ENCODE measurements around the gene PNMT.

The PNMT gene, protein sequence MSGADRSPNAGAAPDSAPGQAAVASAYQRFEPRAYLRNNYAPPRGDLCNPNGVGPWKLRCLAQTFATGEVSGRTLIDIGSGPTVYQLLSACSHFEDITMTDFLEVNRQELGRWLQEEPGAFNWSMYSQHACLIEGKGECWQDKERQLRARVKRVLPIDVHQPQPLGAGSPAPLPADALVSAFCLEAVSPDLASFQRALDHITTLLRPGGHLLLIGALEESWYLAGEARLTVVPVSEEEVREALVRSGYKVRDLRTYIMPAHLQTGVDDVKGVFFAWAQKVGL

GRCh38 chr17:39667945-39668924, at the start of gene PNMT:
PNMT (plus strand) TSS chr17:39668453; CDS start chr17:39668476, 23 bp downstream.
- peak; percentile 82 for DNase-seq (ENCODE audit: low spot score)

DNA sequence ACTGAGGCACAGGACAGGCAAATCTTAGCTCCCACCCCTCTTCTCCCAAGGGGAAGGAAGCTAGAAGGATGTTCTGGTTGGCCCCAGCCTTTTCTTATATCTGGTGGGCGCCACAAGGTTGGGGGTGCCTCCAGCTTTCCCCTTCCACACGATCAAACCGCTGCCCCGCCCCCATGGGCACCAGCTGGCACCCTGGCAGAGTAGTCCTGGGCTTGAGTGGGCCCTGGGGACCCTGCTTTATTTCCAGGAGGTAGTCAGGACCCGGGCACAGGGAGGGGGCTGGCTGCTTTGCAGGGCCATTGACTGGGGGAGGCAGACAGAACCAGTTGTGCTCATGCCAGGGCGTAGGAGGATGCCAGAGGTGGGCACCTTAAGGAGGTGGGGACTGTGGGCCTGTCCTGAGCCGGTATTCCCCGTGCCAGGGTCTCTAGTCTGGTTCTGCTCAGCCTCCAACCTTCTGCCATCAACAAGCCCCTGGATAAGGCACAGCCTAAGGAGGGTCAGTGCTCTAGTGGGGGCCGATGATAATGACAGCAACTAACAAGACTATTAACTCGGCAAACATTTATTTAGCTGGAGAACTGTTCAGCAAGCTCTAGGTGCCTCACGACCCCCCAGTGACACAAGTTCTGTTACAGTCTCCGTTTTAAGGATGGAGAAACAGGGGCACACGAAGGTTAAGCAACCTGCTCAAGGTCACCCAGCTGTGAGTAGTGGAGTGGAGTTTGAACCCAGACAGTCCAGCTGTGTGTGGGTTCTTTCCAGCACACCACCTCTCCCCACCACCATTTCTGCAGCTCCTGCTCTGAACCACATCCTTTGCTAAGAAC, 49.1 kb upstream of the PNMT start:
- no peak for DNase-seq (ENCODE audit: low spot score)

DNA sequence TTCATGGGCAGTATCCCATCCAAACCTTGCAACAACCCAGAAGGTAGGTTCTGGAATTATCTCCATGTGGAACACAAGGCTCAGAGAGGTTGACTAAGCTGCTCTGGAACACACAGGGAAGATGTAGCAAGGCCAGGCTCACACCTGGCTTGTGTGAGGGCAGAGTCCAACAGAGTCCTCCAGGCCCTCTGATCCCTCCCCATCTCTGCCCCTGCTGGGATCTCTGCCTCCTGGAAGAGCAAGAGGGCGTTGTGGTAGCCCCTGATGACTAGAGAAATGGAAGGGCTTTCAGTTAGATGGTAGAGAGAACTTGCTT, 48.5 kb upstream of the PNMT start:
- no peak for DNase-seq (ENCODE audit: low spot score)

DNA sequence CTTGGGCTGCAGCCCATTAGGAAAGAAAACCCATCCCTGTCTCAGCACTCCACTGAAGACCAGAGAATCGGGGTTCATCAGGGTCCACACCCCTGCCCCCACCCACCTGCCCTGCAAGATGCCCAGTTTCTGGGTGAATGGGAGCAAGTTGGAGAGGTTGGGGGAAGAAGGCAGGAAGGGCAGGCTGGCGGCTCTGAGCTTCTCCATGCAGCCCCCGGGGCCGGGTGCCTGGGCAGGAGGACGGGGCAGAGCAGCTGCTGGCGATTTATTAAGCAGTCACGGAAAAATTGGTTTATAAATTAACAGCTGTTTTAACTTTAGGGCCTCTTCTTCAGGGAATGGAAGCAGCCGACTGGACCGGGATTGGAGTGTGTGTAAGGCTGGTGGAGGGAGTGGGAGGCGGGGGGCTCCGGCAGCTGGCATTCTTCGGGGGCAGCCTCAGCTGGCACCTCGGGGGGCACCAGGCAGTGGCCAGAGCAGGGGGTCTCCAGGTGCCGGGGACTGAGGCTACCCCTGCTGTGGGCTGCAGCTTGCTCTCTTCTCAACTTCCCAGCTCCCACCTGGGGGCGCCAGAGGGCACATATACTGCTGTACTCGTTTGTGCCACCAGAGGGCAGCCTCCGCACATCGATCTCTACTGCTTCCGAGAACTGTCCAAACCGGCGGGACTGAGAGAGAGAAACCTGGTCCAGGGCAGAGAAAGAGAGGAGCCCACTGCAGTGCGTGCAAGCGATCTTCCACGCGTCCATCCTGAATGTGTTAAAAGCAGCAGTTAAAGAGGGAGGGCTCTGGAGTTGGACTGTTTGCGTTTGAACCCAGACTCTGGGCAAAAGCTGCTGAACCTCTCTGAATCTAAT, 46.5 kb upstream of the PNMT start:
- DNase-seq (ENCODE audit: low spot score), result peak; percentile 91

GRCh38 chr17:39622380-39623006, 45.8 kb upstream of the PNMT start:
- DNase-seq (ENCODE audit: low spot score), result no peak

DNA sequence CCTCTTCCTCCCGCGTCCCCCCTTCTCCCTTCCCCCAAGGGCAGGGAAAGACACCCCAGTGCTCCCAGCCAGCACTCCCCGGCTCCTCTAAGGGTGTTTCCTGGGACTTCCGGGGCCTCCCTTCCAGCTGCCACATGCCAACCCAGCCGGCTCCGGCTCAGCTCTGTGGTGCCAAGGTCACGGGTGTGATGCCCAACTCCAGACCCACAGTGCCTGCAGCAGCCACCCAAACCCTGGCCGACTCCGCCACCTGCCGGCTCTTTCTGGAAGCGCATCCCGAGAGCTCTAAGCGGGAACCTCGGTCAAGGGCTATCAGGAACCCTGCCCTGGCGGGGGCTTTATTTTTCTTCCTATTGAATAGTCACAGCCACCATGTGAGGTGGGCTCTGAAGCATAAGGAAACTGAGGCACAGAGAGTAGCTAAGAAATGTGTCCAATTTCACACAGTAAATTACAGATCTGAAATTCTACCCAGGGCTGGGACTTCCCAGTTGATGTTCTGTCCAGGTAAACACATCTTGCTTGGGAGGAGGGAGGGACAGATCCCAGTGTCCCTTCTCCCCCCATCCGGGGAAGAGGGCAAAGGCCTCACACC, 44.8 kb upstream of the PNMT start:
- DNase-seq (ENCODE audit: low spot score), result peak; percentile 86

- DNase-seq (ENCODE audit: low spot score), result no peak
Observed at GRCh38 chr17:39624313-39624712, 43.9 kb upstream of the PNMT start.

GRCh38 chr17:39625198-39625785, 43.0 kb upstream of the PNMT start:
- DNase-seq (ENCODE audit: low spot score), result no peak

GRCh38 chr17:39626171-39627046, 41.8 kb upstream of the PNMT start, which contains the start of gene PPP1R1B:
PPP1R1B (plus strand) TSS chr17:39626952; CDS start chr17:39627393, 441 bp downstream.
- no peak for DNase-seq (ENCODE audit: low spot score)

- DNase-seq (ENCODE audit: low spot score), result no peak
Observed at GRCh38 chr17:39627047-39627711, 41.1 kb upstream of the PNMT start.

GRCh38 chr17:39627712-39628516, 40.3 kb upstream of the PNMT start:
- DNase-seq (ENCODE audit: low spot score), result no peak

GRCh38 chr17:39628655-39629493, 39.4 kb upstream of the PNMT start:
- no peak for DNase-seq (ENCODE audit: low spot score)

DNA sequence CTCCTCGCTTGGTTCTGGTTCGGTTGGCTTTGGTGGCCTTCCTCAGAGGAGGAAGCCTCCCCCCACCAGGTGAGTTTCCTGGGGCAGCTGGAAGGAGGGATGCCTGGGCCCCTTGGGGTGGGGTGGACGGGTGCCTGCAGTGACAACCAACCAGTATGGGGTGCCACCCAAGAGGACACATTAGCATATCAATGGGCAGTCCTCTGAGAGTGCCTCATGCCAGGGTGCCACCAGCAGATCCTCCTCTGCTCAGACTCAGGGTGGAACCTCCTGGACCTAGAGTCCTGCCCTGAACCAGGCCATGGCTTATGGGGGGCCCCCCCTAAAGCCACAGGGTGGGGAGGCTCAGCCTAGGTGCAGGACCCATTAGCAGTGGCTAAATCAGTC, 38.8 kb upstream of the PNMT start:
- DNase-seq (ENCODE audit: low spot score), result no peak

DNA sequence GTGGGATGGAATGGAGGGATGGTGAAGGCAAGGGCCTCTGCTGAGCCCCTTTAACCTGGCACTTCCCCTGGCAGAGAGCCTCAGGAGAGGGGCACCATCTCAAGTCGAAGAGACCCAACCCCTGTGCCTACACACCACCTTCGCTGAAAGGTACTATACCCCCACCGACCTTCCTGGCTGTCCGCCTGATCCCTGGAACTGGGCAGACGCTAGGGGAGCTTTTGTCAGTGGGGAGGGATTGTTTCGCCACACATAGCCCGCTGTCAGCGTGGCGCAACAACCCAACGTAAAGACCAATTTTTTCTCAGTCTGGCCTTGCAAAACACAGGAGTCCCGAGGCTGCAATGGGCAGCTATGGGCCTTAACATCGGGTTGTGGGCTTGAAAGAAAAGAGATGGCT, 38.4 kb upstream of the PNMT start:
- DNase-seq (ENCODE audit: low spot score), result no peak

DNA sequence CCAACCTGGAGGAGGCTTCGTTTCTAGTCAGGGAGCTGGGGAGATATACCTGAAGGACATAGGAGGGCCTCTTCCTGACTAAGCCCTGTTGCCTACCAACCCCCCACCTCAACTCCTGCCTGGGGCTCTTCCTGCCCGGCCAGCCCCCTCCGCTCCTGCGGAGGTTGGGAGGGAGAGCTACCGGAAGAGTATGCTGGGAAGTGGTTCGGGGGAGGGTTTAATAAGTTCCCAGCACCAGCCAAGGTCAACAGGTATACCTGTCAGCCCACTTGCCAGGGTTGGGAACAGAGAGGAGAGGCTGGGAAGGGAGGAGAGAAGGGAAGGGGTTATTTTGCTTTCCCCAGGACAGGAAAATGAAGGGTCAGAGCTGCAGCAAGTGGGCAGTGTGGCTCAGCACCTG, 36.9 kb upstream of the PNMT start:
- no peak for DNase-seq (ENCODE audit: low spot score)

DNA sequence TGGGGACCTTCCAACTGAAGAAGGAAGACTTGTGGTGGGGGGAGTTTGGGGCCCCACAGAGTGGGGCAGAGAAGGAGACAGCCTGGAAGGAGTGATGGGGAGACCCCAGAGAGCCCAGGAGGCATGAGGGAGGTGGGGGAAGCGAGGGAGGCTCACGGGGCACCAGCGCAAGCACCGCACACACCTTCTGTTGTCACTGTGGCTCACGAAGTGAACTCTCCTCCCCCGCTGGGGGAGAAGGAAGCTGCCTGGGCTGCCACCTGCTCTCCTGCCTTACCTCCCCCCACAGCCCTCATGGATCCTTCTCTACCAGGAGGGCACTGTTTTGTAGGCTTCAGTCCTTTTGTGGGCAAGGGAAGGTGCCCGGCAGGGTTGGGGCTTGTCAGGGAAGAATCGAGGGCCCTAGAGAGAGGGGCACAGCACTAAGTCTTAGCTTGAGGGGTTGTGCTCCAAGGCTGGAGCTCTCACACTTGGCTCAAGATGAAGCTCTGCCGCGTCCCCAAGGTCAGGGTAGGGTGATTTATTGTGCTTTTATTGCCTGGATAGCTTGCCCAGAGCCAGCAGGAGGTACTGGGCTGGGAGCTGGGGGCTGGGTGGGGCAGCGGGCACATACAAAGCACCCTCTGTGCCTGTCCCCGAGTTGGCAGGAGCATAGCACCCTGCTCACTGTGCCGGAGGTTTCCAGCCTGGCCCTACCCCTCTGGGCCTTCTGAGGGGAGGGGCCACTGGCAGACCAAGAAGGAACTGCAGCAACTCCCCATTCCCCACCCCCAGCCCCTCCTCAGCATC, 35.9 kb upstream of the PNMT start:
- DNase-seq (ENCODE audit: low spot score), result no peak
